Esophagus squamous epithelium (tissue), 5 donors: ENCODE results near the gene GPAT2. TPM values are rescaled to one million over a fixed set of nuclear protein-coding genes. Genes with fewer than 3 reads are reported as not detected.
"Not testable (repeated sequence)": the region's sequence is repeated elsewhere in the genome, so short reads cannot be mapped to it uniquely, and the experiment has no call there.

Experiments
- DNase-seq: peaks from one replicate; lab custom pipeline; 2025; lab: John Stamatoyannopoulos, UW
- H3K27ac ChIP-seq, 4 donors: fragments of 200-600 bp; sonication (generic); one replicate each; pipeline ENCODE4 v1.5.1; 2016 to 2019; ENCODE audit warnings: mild to moderate bottlenecking in 1 of 4
- H3K27me3 ChIP-seq, 4 donors: fragments of 200-600 bp; sonication (generic); 1 replicate in 3 of 4; 2 replicates in 1 of 4; pipeline versions ENCODE4 v1.5.1 to v1.6.0; 2017 to 2021; ENCODE audit warnings: antibody characterized with exemption in 1 of 4
- H3K36me3 ChIP-seq, 3 donors: fragments of 200-600 bp; sonication (generic); one replicate each; pipeline ENCODE4 v1.5.1; 2016 to 2019
- H3K4me1 ChIP-seq, 3 donors: fragments of 200-600 bp; sonication (generic); one replicate each; pipeline ENCODE4 v1.5.1; 2017 to 2019
- H3K4me3 ChIP-seq, 4 donors: fragments of 200-600 bp; sonication (generic); 1 replicate in 3 of 4; 2 replicates in 1 of 4; pipeline ENCODE4 v1.5.1; 2016 to 2019; ENCODE audit warnings: mild to moderate bottlenecking in 2 of 4, moderate library complexity in 1 of 4
- H3K9me3 ChIP-seq, 3 donors: fragments of 200-600 bp; sonication (generic); one replicate each; pipeline ENCODE4 v1.5.1; 2016 to 2019
- CTCF ChIP-seq, 6 experiments: fragments of 450-650 bp in 4 of 6; fragments of 200-600 bp in 2 of 6; sonication (generic) in 2 of 6; IDR thresholded peaks; one replicate each; pipeline ENCODE4 v1.5.1; 2016 to 2019; ENCODE audit warnings: antibody characterized with exemption in 6 of 6, mild to moderate bottlenecking in 4 of 6, moderate library complexity in 4 of 6
- WGBS, 2 donors: methylation state at CpG; one replicate each; pipeline ENCODE4 v1.1.5; 2018; 5-methylcytosine and 5-hydroxymethylcytosine counted together
- intact Hi-C: fragments of 100-400 bp; cut with DNase I; formaldehyde crosslinking; loops from one replicate; pipeline ENCODE4 v1.15.0; 2022
- total RNA-seq, 4 donors: library from RNA; depleted of rRNA; stranded (reverse); fragments of >200 nt; gene quantifications; one replicate each; pipeline ENCODE4 v1.1.0, GENCODE V29; 2016
- donor health status: DM: yes; HTN: yes; CAD: no.

GPAT2 gene
- total RNA-seq, 4 donors from 2014 or later = 0.18 to 2.1 (median 0.48) TPM

GRCh38 chr2:96022701-96023447, 11.8 kb downstream of the GPAT2 start:
- H3K4me3 ChIP-seq, H3K27ac ChIP-seq, H3K9me3 ChIP-seq, H3K4me1 ChIP-seq, intact Hi-C loops, H3K27me3 ChIP-seq, DNase-seq, H3K36me3 ChIP-seq: not testable (repeated sequence)
- TF ChIP-seq CTCF (IDR thresholded peaks at IDR 0.05) = peak; percentile 68 to 92 (median 88)
- 38 to 80% methylated on average over 2 to 4 of the region's 19 CpGs for WGBS, 2 donors

GRCh38 chr2:96022126-96022525, 12.6 kb downstream of the GPAT2 start:
- H3K27ac ChIP-seq, H3K4me1 ChIP-seq, H3K27me3 ChIP-seq, H3K4me3 ChIP-seq, H3K9me3 ChIP-seq, intact Hi-C loops, H3K36me3 ChIP-seq, DNase-seq: not testable (repeated sequence)
- WGBS, 2 donors = no CpG with 5 or more reads among the region's 7 CpGs

- H3K27me3 ChIP-seq, H3K4me3 ChIP-seq, H3K4me1 ChIP-seq, H3K36me3 ChIP-seq, H3K27ac ChIP-seq, H3K9me3 ChIP-seq, intact Hi-C loops, DNase-seq: not testable (repeated sequence)
- WGBS, 2 donors = 82% methylated on average over 3 of the region's 4 CpGs; no CpG with 5 or more reads in 1 of the 2 donors
These were observed 13.6 kb downstream of the GPAT2 start for GRCh38 chr2:96021142-96021541.

GRCh38 chr2:96019909-96020590, 14.7 kb downstream of the GPAT2 start:
- intact Hi-C loops, H3K4me3 ChIP-seq, H3K27me3 ChIP-seq, H3K4me1 ChIP-seq, DNase-seq, H3K27ac ChIP-seq, H3K9me3 ChIP-seq, H3K36me3 ChIP-seq: not testable (repeated sequence)
- WGBS, 2 donors = 63 to 84% methylated on average over 3 of the region's 9 CpGs

GRCh38 chr2:96016321-96016720, 18.4 kb downstream of the GPAT2 start:
- H3K4me3 ChIP-seq, H3K27me3 ChIP-seq, DNase-seq, H3K9me3 ChIP-seq, H3K4me1 ChIP-seq, H3K27ac ChIP-seq, H3K36me3 ChIP-seq, intact Hi-C loops: not testable (repeated sequence)
- WGBS, 2 donors = 81 to 88% methylated on average over 4 of the region's 4 CpGs

GRCh38 chr2:96012792-96013264, 21.9 kb downstream of the GPAT2 start:
- 69 to 83% methylated on average over 1 of the region's 1 CpG for WGBS, 2 donors
- H3K4me3 ChIP-seq, H3K27ac ChIP-seq, DNase-seq, H3K36me3 ChIP-seq, intact Hi-C loops, H3K9me3 ChIP-seq, H3K27me3 ChIP-seq: not testable (repeated sequence)
- peaks cover 0 to 20% (median 6%) of the 10 kb centered on the region in 3 donors for H3K4me1 ChIP-seq

- 65 to 83% methylated on average over 5 to 8 of the region's 8 CpGs for WGBS, 2 donors
- intact Hi-C loops, H3K4me3 ChIP-seq, DNase-seq, H3K36me3 ChIP-seq, H3K27me3 ChIP-seq, H3K9me3 ChIP-seq: not testable (repeated sequence)
- Histone ChIP-seq H3K27ac (peak overlapping the region in 2 of 4 donors; percentile 16 to 29), H3K4me1 (peaks cover 0 to 20% (median 6%) of the 10 kb centered on the region in 3 donors)
These were observed 22.5 kb downstream of the GPAT2 start for GRCh38 chr2:96012086-96012791.

- H3K27me3 ChIP-seq, DNase-seq, H3K36me3 ChIP-seq, intact Hi-C loops, H3K9me3 ChIP-seq: not testable (repeated sequence)
- Histone ChIP-seq H3K4me3 (peak overlapping the region in 1 of 4 donors; percentile 45), H3K4me1 (peaks cover 0 to 20% (median 6%) of the 10 kb centered on the region in 3 donors), H3K27ac (peak overlapping the region in 2 of 4 donors; percentile 55 to 63)
- peak in 2 of 6 experiments; percentile 22 to 31 for TF ChIP-seq CTCF (IDR thresholded peaks at IDR 0.05)
- WGBS, 2 donors = 0 to 26% methylated on average over 1 to 3 of the region's 4 CpGs
These were observed 23.6 kb downstream of the GPAT2 start for GRCh38 chr2:96011129-96011455.
